Measurements from ENCODE around the gene KRTAP9-3. TPM values are rescaled to one million over a fixed set of nuclear protein-coding genes. Genes with fewer than 3 reads are reported as not detected.
"Not testable (repeated sequence)": the region's sequence is repeated elsewhere in the genome, so short reads cannot be mapped to it uniquely, and the experiment has no call there.

Gene KRTAP9-3
- total RNA-seq, 2 donors from 2014 or later, result not detected

DNA sequence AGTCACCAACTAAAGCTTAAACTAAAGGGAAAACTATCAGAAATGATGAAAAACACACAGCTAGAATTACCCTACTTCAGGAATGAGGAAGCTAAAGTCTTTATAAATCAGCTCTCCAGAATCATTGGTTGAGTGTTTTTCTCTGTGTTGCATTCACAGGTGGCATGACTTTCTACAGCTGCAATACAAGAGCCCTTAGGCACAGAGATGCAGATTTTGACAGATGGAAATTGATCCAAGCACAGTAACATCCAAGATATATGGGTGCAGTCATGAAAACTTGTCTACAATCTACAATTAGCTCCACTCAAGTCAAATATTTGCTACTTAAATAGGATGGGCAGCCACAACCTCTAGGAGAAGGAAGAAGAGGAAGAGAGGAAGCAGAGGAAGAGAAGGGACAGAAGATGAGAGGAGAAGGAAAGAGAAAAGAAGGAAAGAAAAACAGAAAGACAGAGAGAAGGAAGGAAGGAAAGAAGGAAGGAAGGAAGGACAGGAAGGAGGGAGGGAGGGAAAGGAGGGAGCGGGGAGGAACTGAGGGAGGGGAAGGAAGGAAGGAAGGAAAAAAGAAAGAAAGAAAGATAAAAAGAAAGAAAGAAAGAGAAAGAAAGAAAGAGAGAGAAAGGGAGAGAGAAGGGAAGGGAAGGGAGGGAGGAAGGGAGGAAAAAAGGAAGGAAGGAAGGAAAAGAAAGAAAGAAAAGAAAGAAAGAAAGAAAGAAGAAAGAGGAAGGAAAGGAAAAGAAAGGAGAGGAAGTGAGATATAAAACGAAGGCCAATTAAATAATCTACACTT, 14.9 kb downstream of the KRTAP9-3 start:
- intact Hi-C loops (cut with DNase I, micrococcal nuclease); ATAC-seq; DNase-seq: not testable (repeated sequence)

DNA sequence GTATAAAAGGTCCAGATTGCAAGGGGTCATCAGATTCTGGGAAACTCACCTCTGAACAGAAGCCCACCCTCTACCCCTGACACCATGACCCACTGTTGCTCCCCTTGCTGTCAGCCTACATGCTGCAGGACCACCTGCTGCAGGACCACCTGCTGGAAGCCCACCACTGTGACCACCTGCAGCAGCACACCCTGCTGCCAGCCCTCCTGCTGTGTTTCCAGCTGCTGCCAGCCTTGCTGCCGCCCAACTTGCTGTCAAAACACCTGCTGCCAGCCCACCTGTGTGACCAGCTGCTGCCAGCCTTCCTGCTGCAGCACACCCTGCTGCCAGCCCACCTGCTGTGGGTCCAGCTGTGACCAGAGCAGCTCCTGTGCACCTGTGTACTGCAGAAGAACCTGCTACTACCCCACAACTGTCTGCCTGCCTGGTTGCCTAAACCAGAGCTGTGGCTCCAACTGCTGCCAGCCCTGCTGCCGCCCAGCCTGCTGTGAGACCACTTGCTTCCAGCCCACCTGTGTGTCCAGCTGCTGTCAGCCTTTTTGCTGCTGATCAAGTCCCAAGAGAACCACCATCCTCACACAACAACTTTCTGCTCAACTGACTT, 17.5 kb downstream of the KRTAP9-3 start, which contains the start of gene KRTAP9-4:
KRTAP9-4 (plus strand) TSS at position 51 of the 604 bp plus-strand sequence; CDS start at position 85, 34 bp downstream.
- ATAC-seq; intact Hi-C loops (cut with DNase I, micrococcal nuclease): not testable (repeated sequence)

DNA sequence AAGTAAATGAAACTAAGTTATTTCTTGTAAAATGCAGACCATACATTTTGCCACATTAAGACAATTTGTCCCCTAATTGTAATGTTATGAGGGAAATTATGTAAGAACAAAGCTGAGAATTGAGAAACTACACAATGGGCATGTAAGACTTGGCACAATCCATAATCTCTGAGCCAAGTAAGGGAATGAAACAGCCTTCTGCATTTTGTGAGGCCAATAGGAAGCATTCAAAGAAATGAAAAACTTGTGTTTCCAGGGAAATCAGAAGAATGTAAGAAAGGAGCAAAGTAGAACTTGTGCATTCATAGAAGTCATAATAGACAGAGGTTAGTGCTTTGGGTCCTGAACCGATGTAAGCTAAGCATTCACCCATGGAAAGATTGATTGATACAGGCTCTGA, 19.0 kb downstream of the KRTAP9-3 start:
- intact Hi-C loops (cut with DNase I, micrococcal nuclease), result no loop called here
- DNase-seq (no peak), ATAC-seq (no peak)

More for the DNA sequence above, 17.5 kb downstream of the KRTAP9-3 start, which contains the start of gene KRTAP9-4:
- DNase-seq, result not testable (repeated sequence)

DNA sequence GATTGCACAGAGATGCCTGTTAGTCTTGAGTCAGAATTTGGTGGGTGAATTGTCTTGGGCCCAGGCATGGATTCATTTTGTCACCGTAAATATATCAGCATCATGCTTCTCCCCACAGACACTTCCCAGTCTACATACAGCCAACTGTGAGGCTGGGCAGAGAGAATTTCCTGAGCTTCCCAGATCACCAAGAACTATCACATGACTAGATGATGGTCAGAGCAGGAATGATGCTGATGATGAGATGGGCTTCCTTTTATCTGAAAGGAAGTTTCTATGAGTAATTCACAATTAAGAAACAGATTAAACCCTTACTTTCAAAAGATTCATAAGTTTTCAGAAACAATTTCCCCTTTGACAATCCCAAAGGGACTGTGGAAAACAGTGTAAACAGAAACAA, 22.6 kb downstream of the KRTAP9-3 start:
- no peak for ATAC-seq
- DNase-seq, result no peak
- intact Hi-C loops (cut with DNase I, micrococcal nuclease), result no loop called here

DNA sequence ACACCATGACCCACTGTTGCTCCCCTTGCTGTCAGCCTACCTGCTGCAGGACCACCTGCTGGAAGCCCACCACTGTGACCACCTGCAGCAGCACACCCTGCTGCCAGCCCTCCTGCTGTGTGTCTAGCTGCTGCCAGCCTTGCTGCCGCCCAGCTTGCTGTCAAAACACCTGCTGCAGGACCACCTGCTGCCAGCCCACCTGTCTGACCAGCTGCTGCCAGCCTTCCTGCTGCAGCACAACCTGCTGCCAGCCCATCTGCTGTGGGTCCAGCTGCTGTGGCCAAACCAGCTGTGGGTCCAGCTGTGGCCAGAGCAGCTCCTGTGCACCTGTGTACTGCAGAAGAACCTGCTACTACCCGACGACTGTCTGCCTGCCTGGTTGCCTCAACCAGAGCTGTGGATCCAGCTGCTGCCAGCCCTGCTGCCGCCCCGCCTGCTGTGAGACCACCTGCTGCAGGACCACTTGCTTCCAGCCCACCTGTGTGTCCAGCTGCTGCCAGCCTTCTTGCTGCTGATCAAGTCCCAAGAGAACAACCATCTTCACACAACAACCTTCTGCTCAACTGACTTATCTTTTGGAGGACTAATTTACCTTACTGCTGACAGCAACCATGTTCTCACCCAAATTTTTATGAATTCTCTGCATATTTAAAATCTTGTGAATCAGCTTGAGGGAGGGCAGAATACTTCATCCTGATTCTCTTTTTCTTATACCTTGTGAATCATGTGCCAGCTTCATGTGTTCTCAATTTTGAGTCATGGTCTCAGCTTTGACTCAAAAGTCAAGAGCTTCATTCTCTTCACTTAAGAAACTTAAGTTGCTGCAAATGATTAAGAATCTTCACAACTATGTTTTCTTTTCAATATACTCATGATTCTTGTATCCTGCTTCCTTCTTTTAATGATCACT, 23.4 kb downstream of the KRTAP9-3 start, which contains the start of gene KRTAP9-9:
KRTAP9-9 (plus strand) TSS at position 4 of the 910 bp plus-strand sequence.
- ATAC-seq; intact Hi-C loops (cut with DNase I, micrococcal nuclease); DNase-seq: not testable (repeated sequence)

DNA sequence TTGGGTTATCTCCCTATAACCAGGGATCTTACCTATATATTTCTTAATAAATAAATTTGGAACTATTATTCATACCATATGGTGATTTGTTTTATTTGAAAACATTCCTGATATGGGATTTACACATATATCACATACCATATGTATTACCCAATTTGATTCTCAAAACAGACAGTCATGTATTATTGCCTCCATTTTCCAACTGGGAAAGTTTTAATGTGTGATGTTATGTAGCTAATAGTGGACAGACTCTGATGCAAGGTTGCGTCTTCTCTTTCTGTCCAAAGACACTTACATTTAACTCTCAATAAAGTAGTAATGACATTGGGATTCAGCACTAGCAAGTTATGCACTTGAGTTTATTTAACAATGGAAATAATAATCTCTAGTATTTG, 24.0 kb downstream of the KRTAP9-3 start:
- no peak for ATAC-seq
- intact Hi-C loops (cut with DNase I, micrococcal nuclease), result no loop called here
- no peak for DNase-seq

DNA sequence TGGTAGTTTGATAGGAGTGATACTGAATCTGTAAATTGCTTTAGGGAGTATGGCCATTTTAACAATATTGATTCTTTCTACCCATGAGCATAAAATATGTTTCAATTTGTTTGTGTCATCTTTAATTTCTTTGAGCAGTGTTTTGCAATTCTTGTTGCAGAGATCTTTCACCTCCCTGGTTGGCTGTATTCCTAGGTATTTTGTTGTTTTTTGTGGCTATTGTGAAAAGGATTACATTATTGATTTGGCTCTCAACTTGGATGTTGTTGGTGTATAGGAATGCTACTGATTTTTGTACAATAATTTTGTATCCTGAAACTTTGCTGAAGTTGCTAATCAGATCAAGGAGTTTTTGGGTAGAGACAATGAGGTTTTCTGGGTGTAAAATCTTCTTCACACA, 26.2 kb downstream of the KRTAP9-3 start:
- ATAC-seq, result no peak
- intact Hi-C loops (cut with DNase I, micrococcal nuclease), result no loop called here
- DNase-seq, result no peak

DNA sequence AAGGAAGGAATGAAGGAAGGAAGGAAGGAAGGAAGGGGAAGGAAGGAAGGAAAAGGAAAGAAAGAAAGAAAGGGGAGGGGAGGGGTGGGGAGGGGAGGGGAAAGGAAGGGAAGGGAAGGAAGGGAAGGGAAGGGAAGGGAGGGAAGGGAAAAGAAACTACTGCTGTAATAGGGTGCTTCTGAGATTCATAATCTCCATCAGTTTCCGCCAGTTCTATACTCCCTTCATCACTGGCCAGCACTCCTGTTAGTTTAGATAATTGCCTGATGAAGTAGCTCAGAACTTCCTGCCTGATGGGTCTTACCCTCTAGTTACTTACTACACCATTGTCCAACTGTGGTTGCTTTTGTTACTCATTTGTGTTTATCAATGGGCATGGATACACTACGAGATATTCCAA, 31.0 kb downstream of the KRTAP9-3 start:
- intact Hi-C loops (cut with DNase I, micrococcal nuclease), result no loop called here
- DNase-seq (no peak), ATAC-seq (no peak)

DNA sequence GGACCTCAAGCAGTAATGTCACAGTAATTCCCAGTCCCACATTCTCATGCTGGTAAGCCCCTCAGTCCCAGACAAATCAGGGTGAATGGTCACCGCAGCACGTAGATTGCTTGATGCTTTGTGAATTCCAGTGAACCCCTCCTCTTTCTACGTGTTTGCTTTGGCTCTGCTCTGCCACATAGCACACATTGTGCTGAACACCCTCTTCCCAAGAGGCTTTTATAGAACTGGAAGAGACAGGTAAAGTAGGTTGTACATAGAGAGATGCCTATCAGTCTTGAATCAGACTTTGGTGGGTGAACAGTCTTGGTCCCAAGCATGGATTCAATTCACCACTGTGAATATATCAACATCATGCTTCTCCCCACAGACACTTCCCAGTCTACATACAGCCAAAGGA, 32.4 kb downstream of the KRTAP9-3 start:
- intact Hi-C loops (cut with DNase I, micrococcal nuclease), result no loop called here
- DNase-seq, result no peak
- no peak for ATAC-seq

DNA sequence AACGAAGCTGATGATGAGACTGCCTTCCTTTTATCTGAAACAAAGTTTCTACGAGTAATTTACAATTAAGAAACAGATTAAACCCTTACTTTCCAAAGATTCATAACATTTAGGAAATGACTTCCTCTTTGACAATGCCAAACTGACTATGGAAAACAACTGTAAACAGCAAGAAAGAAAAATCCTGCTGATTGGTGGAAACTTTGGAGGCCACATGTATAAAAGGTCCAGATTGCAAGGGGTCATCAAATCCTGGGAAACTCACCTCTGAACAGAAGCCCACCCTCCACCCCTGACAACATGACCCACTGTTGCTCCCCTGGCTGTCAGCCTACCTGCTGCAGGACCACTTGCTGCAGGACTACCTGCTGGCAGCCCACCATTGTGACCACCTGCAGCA, 32.8 kb downstream of the KRTAP9-3 start, which contains the start of gene KRTAP9-6:
KRTAP9-6 (plus strand) TSS at position 301 of the 400 bp plus-strand sequence; CDS start at position 301, 0 bp downstream.
- DNase-seq, result no peak
- intact Hi-C loops (cut with DNase I, micrococcal nuclease), result no loop called here
- ATAC-seq, result no peak

DNA sequence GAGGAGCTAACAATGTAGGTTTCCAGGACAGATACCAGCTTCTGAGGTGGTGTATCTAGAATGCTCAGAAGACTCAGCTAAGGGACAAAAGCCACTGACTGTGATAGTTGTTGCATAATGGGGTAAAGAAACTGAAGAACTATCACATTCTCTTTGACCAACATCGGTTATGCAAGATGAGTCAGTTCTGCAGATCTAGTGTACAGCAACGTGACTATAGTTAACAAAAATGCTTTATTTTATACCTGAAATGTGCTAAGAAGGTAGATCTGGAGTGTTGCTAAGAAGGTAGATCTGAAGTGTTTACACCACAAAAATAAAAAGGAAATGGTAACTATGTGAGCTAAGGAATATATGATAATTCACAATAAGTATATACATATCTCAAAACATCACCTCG, 35.5 kb downstream of the KRTAP9-3 start:
- ATAC-seq (no peak), DNase-seq (no peak)
- intact Hi-C loops (cut with DNase I, micrococcal nuclease), result no loop called here

DNA sequence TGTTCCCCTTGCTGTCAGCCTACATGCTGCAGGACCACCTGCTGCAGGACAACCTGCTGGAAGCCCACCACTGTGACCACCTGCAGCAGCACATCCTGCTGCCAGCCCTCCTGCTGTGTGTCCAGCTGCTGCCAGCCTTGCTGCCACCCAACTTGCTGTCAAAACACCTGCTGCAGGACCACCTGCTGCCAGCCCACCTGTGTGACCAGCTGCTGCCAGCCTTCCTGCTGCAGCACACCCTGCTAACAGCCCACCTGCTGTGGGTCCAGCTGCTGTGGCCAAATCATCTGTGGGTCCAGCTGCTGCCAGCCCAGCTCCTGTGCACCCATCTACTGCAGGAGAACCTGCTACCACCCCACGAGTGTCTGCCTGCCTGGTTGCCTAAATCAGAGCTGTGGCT, 39.1 kb downstream of the KRTAP9-3 start:
- DNase-seq; intact Hi-C loops (cut with DNase I, micrococcal nuclease); ATAC-seq: not testable (repeated sequence)

DNA sequence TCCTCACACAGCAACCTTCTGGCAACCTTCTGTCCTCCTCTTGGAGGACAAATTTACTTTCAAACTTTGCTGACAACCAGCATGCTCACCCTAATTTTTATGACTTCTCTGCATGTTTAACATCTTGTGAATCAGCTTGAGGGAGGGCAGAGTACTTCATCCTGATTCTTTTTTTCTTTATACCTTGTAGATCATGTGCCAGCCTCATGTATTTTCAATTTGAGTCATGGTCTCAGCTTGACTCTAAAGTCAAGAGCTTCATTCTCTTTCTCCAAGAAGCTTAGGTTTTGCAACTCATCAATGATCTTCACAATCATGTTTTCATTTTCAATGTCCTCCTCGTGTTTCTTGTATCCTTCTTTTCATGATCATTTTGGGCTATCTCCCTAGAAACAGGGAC, 39.6 kb downstream of the KRTAP9-3 start:
- intact Hi-C loops (cut with DNase I, micrococcal nuclease), result no loop called here
- DNase-seq (no peak), ATAC-seq (no peak)

DNA sequence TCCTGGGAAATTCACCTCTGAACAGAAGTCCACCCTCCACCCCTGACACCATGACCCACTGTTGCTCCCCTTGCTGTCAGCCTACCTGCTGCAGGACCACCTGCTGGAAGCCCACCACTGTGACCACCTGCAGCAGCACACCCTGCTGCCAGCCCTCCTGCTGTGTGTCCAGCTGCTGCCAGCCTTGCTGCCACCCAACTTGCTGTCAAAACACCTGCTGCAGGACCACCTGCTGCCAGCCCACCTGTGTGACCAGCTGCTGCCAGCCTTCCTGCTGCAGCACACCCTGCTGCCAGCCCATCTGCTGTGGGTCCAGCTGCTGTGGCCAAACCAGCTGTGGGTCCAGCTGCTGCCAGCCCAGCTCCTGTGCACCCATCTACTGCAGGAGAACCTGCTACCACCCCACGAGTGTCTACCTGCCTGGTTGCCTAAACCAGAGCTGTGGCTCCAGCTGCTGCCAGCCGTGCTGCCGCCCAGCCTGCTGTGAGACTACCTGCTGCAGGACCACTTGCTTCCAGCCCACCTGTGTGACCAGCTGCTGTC, 43.5 kb downstream of the KRTAP9-3 start, which contains the start of gene KRTAP9-7:
KRTAP9-7 (plus strand) TSS at position 51 of the 543 bp plus-strand sequence; CDS start at position 51, 0 bp downstream.
- ATAC-seq; intact Hi-C loops (cut with DNase I, micrococcal nuclease); DNase-seq: not testable (repeated sequence)

DNA sequence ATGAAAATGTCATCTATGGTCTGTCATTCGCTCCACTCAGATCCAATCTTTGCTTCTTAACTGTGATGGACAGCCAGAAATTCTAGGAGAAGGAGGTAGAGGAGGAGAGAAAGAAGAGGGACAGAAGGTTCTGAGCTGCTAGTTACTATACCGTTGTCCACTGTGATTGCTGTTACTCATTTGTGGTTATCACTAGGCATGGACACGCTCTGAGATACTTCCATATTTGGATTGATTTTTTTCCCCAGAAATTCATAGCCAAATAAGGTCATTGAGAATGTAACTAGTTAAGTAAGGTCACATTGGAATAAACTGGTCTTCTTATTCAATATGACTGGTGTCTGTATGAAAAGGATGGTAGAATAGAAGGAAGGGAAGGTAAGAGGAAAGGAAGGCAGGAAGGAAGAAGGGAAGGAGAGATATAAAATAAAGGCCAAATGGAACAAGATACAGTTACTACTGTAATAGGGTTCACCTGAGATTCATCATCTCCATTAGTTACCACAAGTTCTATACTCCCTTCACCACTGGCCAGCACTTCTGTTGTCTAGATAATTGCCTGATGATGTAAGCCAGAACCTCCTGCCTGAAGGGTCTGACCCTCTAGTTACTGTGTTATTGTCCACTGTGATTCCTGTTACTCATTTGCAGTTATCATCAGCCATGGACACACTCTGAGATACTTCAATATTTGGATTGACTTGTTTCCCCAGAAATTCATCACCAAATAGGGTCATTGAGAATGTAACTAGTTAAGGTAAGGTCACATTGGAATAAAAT, 46.1 kb downstream of the KRTAP9-3 start:
- no peak for ATAC-seq
- no peak for DNase-seq
- intact Hi-C loops (cut with DNase I, micrococcal nuclease), result no loop called here
